Naive B cell (primary cell): Measurements from ENCODE around the gene KANSL1. TPM values are rescaled to one million over a fixed set of nuclear protein-coding genes. Genes with fewer than 3 reads are reported as not detected.
A peak's percentile ranks its signal among the peaks of the same experiment; 100 is the strongest.

Experiments used
- ATAC-seq, 2 donors: fragments of 150-1000 bp; cut with Tn5 transposase; 2 replicates each; pipeline ENCODE4 v1.10.0; 2021; ENCODE audit warnings: low read depth in 2 of 2, mild to moderate bottlenecking in 2 of 2, moderate library complexity in 2 of 2
- DNase-seq: peaks from one replicate; pipeline ENCODE4 v3.0.0; 2022
- H3K27ac Mint-ChIP-seq, 6 donors: one replicate each; pipeline ENCODE4 v1.8.0; 2020 to 2022; ENCODE audit warnings: mild to moderate bottlenecking in 6 of 6, mixed read lengths in 6 of 6, moderate library complexity in 5 of 6, inconsistent platforms in 2 of 6
- H3K27me3 Mint-ChIP-seq, 3 donors: one replicate each; pipeline ENCODE4 v1.8.0; 2021 to 2022; ENCODE audit warnings: mixed read lengths in 3 of 3, mild to moderate bottlenecking in 1 of 3
- H3K36me3 Mint-ChIP-seq, 2 donors: one replicate each; pipeline ENCODE4 v1.8.0; 2020 to 2022; ENCODE audit warnings: mixed read lengths in 2 of 2, inconsistent platforms in 1 of 2, mild to moderate bottlenecking in 1 of 2
- H3K4me1 Mint-ChIP-seq, 3 donors: one replicate each; pipeline ENCODE4 v1.8.0; 2020 to 2022; ENCODE audit warnings: mixed read lengths in 3 of 3, inconsistent platforms in 1 of 3, mild to moderate bottlenecking in 1 of 3, moderate library complexity in 1 of 3
- H3K4me3 Mint-ChIP-seq, 8 donors: one replicate each; pipeline ENCODE4 v1.8.0; 2020 to 2022; ENCODE audit warnings: mild to moderate bottlenecking in 8 of 8, mixed read lengths in 8 of 8, moderate library complexity in 8 of 8, inconsistent platforms in 2 of 8
- H3K9me3 Mint-ChIP-seq, 7 donors: one replicate each; pipeline ENCODE4 v1.8.0; 2020 to 2022; ENCODE audit warnings: mixed read lengths in 7 of 7, mild to moderate bottlenecking in 5 of 7, inconsistent platforms in 2 of 7, moderate library complexity in 1 of 7
- polyA plus RNA-seq, 6 donors: library from polyadenylated mRNA; unstranded; fragments of 300-500 nt; fragmentation: Illumina TruSeq; gene quantifications; one replicate each; pipeline ENCODE4 v1.2.3, GENCODE V29; 2021; ENCODE audit warnings: low read depth in 6 of 6

The KANSL1 gene
- polyA plus RNA-seq, 6 donors from 2014 or later = 5.8 to 27.5 (median 16.5) TPM

- no peak for DNase-seq
- H3K36me3 Mint-ChIP-seq = peaks cover 12 to 23% of the 10 kb centered on the region in 2 donors
- H3K4me1 Mint-ChIP-seq = peaks cover 4 to 7% (median 5%) of the 10 kb centered on the region in 3 donors
- H3K27ac Mint-ChIP-seq = peak overlapping the region in 2 of 6 donors; percentile 37 to 82
- H3K4me3 Mint-ChIP-seq = no peak overlapping the region
- no peak for ATAC-seq
- no peaks in the 10 kb centered on the region for H3K27me3 Mint-ChIP-seq
- no peaks in the 10 kb centered on the region for H3K9me3 Mint-ChIP-seq
These were observed 154.3 kb downstream of the KANSL1 start for GRCh38 chr17:46038937-46039336.

GRCh38 chr17:46038414-46038813 lies 154.8 kb downstream of the KANSL1 start:
- peaks cover 12 to 24% of the 10 kb centered on the region in 2 donors for H3K36me3 Mint-ChIP-seq
- ATAC-seq (no peak), DNase-seq (no peak)
- H3K27ac Mint-ChIP-seq = peak overlapping the region in 1 of 6 donors; percentile 96
- H3K27me3 Mint-ChIP-seq = no peaks in the 10 kb centered on the region
- peaks cover 0 to 7% (median 0%) of the 10 kb centered on the region in 3 donors for H3K4me1 Mint-ChIP-seq
- no peaks in the 10 kb centered on the region for H3K9me3 Mint-ChIP-seq
- no peak overlapping the region for H3K4me3 Mint-ChIP-seq

GRCh38 chr17:46037722-46038255 lies 155.4 kb downstream of the KANSL1 start:
- Mint-ChIP-seq H3K36me3 (peaks cover 17 to 31% of the 10 kb centered on the region in 2 donors), H3K4me1 (peaks cover 0 to 7% (median 0%) of the 10 kb centered on the region in 3 donors), H3K27me3 (no peaks in the 10 kb centered on the region), H3K4me3 (no peak overlapping the region), H3K27ac (peak overlapping the region in 2 of 6 donors; percentile 55 to 96), H3K9me3 (no peaks in the 10 kb centered on the region)
- ATAC-seq = no peak
- no peak for DNase-seq

- no peaks in the 10 kb centered on the region for H3K9me3 Mint-ChIP-seq
- DNase-seq (no peak), ATAC-seq (no peak)
- H3K36me3 Mint-ChIP-seq = peaks cover 22 to 33% of the 10 kb centered on the region in 2 donors
- no peak overlapping the region for H3K4me3 Mint-ChIP-seq
- H3K27ac Mint-ChIP-seq = peak overlapping the region in 3 of 6 donors; percentile 56 to 94 (median 71)
- H3K27me3 Mint-ChIP-seq = no peaks in the 10 kb centered on the region
- H3K4me1 Mint-ChIP-seq = peaks cover 0 to 7% (median 0%) of the 10 kb centered on the region in 3 donors
These were observed 156.7 kb downstream of the KANSL1 start for GRCh38 chr17:46036491-46036890.

- no peak for DNase-seq
These were observed 158.0 kb downstream of the KANSL1 start for GRCh38 chr17:46035112-46035818.

GRCh38 chr17:46033392-46033791 lies 159.8 kb downstream of the KANSL1 start:
- H3K4me3 Mint-ChIP-seq = no peak overlapping the region
- H3K27ac Mint-ChIP-seq = no peak overlapping the region
- no peaks in the 10 kb centered on the region for H3K9me3 Mint-ChIP-seq
- peaks cover 37 to 50% of the 10 kb centered on the region in 2 donors for H3K36me3 Mint-ChIP-seq
- peaks cover 13 to 25% (median 15%) of the 10 kb centered on the region in 3 donors for H3K4me1 Mint-ChIP-seq
- H3K27me3 Mint-ChIP-seq = no peaks in the 10 kb centered on the region
- ATAC-seq (no peak), DNase-seq (no peak)

More at GRCh38 chr17:46035112-46035818, 158.0 kb downstream of the KANSL1 start:
- Mint-ChIP-seq H3K27me3 (no peaks in the 10 kb centered on the region), H3K9me3 (no peaks in the 10 kb centered on the region), H3K4me1 (peaks cover 0 to 12% (median 0%) of the 10 kb centered on the region in 3 donors), H3K36me3 (peaks cover 28 to 41% of the 10 kb centered on the region in 2 donors), H3K4me3 (no peak overlapping the region), H3K27ac (peak overlapping the region in 3 of 6 donors; percentile 17 to 80 (median 27))
- ATAC-seq = peak in 1 of 2 donors; percentile 32

- peaks cover 32 to 45% of the 10 kb centered on the region in 2 donors for H3K36me3 Mint-ChIP-seq
- no peak for DNase-seq
- no peak overlapping the region for H3K4me3 Mint-ChIP-seq
- no peaks in the 10 kb centered on the region for H3K9me3 Mint-ChIP-seq
- no peak for ATAC-seq
- H3K27me3 Mint-ChIP-seq = no peaks in the 10 kb centered on the region
- H3K4me1 Mint-ChIP-seq = peaks cover 14 to 20% (median 19%) of the 10 kb centered on the region in 3 donors
- H3K27ac Mint-ChIP-seq = peak overlapping the region in 1 of 6 donors; percentile 63
These were observed 160.3 kb downstream of the KANSL1 start for GRCh38 chr17:46032909-46033308.

- ATAC-seq (no peak), DNase-seq (no peak)
- H3K4me3 Mint-ChIP-seq = no peak overlapping the region
- peaks cover 18 to 28% (median 24%) of the 10 kb centered on the region in 3 donors for H3K4me1 Mint-ChIP-seq
- H3K36me3 Mint-ChIP-seq = peaks cover 30 to 42% of the 10 kb centered on the region in 2 donors
- no peaks in the 10 kb centered on the region for H3K27me3 Mint-ChIP-seq
- H3K9me3 Mint-ChIP-seq = no peaks in the 10 kb centered on the region
- peak overlapping the region in 5 of 6 donors; percentile 62 to 96 (median 73) for H3K27ac Mint-ChIP-seq
These were observed 161.3 kb downstream of the KANSL1 start for GRCh38 chr17:46031920-46032319.

- peak overlapping the region in 4 of 6 donors; percentile 31 to 96 (median 78) for H3K27ac Mint-ChIP-seq
- peaks cover 23 to 33% (median 27%) of the 10 kb centered on the region in 3 donors for H3K4me1 Mint-ChIP-seq
- no peak for ATAC-seq
- peaks cover 30 to 42% of the 10 kb centered on the region in 2 donors for H3K36me3 Mint-ChIP-seq
- DNase-seq = no peak
- H3K9me3 Mint-ChIP-seq = no peaks in the 10 kb centered on the region
- no peaks in the 10 kb centered on the region for H3K27me3 Mint-ChIP-seq
- H3K4me3 Mint-ChIP-seq = no peak overlapping the region
These were observed 161.8 kb downstream of the KANSL1 start for GRCh38 chr17:46031440-46031839.

GRCh38 chr17:46030752-46031151 lies 162.5 kb downstream of the KANSL1 start:
- ATAC-seq (no peak), DNase-seq (no peak)
- no peaks in the 10 kb centered on the region for H3K27me3 Mint-ChIP-seq
- H3K27ac Mint-ChIP-seq = peak overlapping the region in 4 of 6 donors; percentile 57 to 95 (median 72)
- H3K36me3 Mint-ChIP-seq = peaks cover 30 to 42% of the 10 kb centered on the region in 2 donors
- H3K9me3 Mint-ChIP-seq = no peaks in the 10 kb centered on the region
- no peak overlapping the region for H3K4me3 Mint-ChIP-seq
- peaks cover 30 to 40% (median 34%) of the 10 kb centered on the region in 3 donors for H3K4me1 Mint-ChIP-seq

GRCh38 chr17:46029627-46030026 lies 163.6 kb downstream of the KANSL1 start:
- Mint-ChIP-seq H3K4me3 (peak overlapping the region in 2 of 8 donors; percentile 34 to 57), H3K9me3 (no peaks in the 10 kb centered on the region), H3K27me3 (no peaks in the 10 kb centered on the region), H3K36me3 (peaks cover 30 to 37% of the 10 kb centered on the region in 2 donors), H3K27ac (peak overlapping the region in 3 of 6 donors; percentile 7 to 72 (median 57)), H3K4me1 (peaks cover 34 to 47% (median 40%) of the 10 kb centered on the region in 3 donors)
- DNase-seq (no peak), ATAC-seq (no peak)

GRCh38 chr17:46028981-46029565 lies 164.2 kb downstream of the KANSL1 start:
- peak overlapping the region in 2 of 8 donors; percentile 34 to 54 for H3K4me3 Mint-ChIP-seq
- H3K27me3 Mint-ChIP-seq = no peaks in the 10 kb centered on the region
- DNase-seq (no peak), ATAC-seq (peak; percentile 84 to 90)
- H3K4me1 Mint-ChIP-seq = peaks cover 34 to 47% (median 40%) of the 10 kb centered on the region in 3 donors
- peaks cover 30 to 32% of the 10 kb centered on the region in 2 donors for H3K36me3 Mint-ChIP-seq
- no peaks in the 10 kb centered on the region for H3K9me3 Mint-ChIP-seq
- peak overlapping the region; percentile 10 to 90 (median 51) for H3K27ac Mint-ChIP-seq

GRCh38 chr17:46028374-46028773 lies 164.9 kb downstream of the KANSL1 start:
- no peak overlapping the region for H3K4me3 Mint-ChIP-seq
- no peak for ATAC-seq
- H3K36me3 Mint-ChIP-seq = peaks cover 29 to 30% of the 10 kb centered on the region in 2 donors
- DNase-seq = no peak
- no peaks in the 10 kb centered on the region for H3K27me3 Mint-ChIP-seq
- H3K27ac Mint-ChIP-seq = peak overlapping the region in 3 of 6 donors; percentile 11 to 57 (median 52)
- H3K9me3 Mint-ChIP-seq = no peaks in the 10 kb centered on the region
- H3K4me1 Mint-ChIP-seq = peaks cover 34 to 47% (median 40%) of the 10 kb centered on the region in 3 donors
